Right lobe of liver (tissue), 6 donors: ENCODE measurements around the gene NUBP2. TPM values are rescaled to one million over a fixed set of nuclear protein-coding genes. Genes with fewer than 3 reads are reported as not detected.

Experiments used
- ATAC-seq, 4 donors: fragments of 200-7000 bp; cut with Tn5 transposase; one replicate each; pipeline ENCODE4 v1.9.1; 2020; ENCODE audit warnings: mild to moderate bottlenecking in 4 of 4, moderate library complexity in 4 of 4
- DNase-seq, 3 donors: peaks; one replicate each; pipeline ENCODE4 v3.0.0-alpha.2; 2020
- H3K27ac ChIP-seq, 3 donors: fragments of 200-600 bp; one replicate each; pipeline ENCODE4 v1.8.0; 2022
- H3K27me3 ChIP-seq, 2 donors: fragments of 200-600 bp; one replicate each; pipeline ENCODE4 v1.8.0; 2022
- H3K36me3 ChIP-seq, 4 donors: fragments of 200-600 bp; sonication (generic) in 1 of 4; one replicate each; pipeline versions ENCODE4 v1.5.1 to v1.8.0; 2017 to 2022; ENCODE audit warnings: control low read depth in 1 of 4
- H3K4me1 ChIP-seq, 4 donors: fragments of 200-600 bp; sonication (generic) in 1 of 4; one replicate each; pipeline versions ENCODE4 v1.5.1 to v1.8.0; 2017 to 2022; ENCODE audit warnings: control low read depth in 1 of 4
- H3K4me3 ChIP-seq, 3 donors: fragments of 200-600 bp; one replicate each; pipeline ENCODE4 v1.8.0; 2022
- H3K9me3 ChIP-seq, 4 donors: fragments of 200-600 bp; sonication (generic) in 1 of 4; one replicate each; pipeline versions ENCODE4 v1.5.1 to v1.8.0; 2017 to 2022; ENCODE audit warnings: control low read depth in 1 of 4
- CTCF ChIP-seq, 4 donors: fragments of 200-600 bp in 3 of 4; fragments of 450-650 bp in 1 of 4; IDR thresholded peaks; one replicate each; pipeline versions ENCODE4 v1.5.1 to v1.8.0; 2016 to 2022; ENCODE audit warnings: antibody characterized with exemption in 4 of 4, mild to moderate bottlenecking in 2 of 4
- POLR2A ChIP-seq: fragments of 450-650 bp; IDR thresholded peaks from one replicate; pipeline ENCODE4 v1.6.1; 2017; ENCODE audit warnings: antibody characterized with exemption, mild to moderate bottlenecking
- WGBS: methylation state at CpG from one replicate; pipeline ENCODE4 v1.1.6; 2018; ENCODE audit warnings: low coverage, low lambda C conversion rate; ENCODE audit not compliant: insufficient coverage; ENCODE audit errors: missing lambda C conversion rate; 5-methylcytosine and 5-hydroxymethylcytosine counted together
- intact Hi-C, 2 donors: fragments of 100-400 bp; cut with DNase I; formaldehyde crosslinking; loops; one replicate each; pipeline versions ENCODE4 v1.11.2 to v1.14.1; 2022
- total RNA-seq, 6 experiments: library from RNA; depleted of rRNA in 2 of 6; stranded (reverse); fragments of >200 nt in 2 of 6; fragmentation: NEBNext Ultra II Directional in 3 of 6; extraction: Animal tissue kit (Norgen Biotek cat#: 25700) in 3 of 6; gene quantifications; one replicate each; pipeline versions ENCODE4 v1.1.0 to v1.2.4, GENCODE V29; 2016 to 2023
- donor health status: DM: no; HTN: yes; CAD: no.
- donor health status: DM: no; HTN: no; CAD: no.
- donor health status: DM: no; HTN: no; CAD: no.
- donor health status: DM: no; HTN: yes; CAD: no.
- donor health status: DM: no; HTN: yes; CAD: no.

The NUBP2 gene
- total RNA-seq, 6 experiments from 2014 or later, result 21.1 to 90.3 (median 32.6) TPM

GRCh38 chr16:1822801-1823200 lies 40.0 kb downstream of the NUBP2 start:
- H3K27me3 ChIP-seq, result no peaks in the 10 kb centered on the region
- TF ChIP-seq CTCF (IDR thresholded peaks at IDR 0.05), result no peak
- TF ChIP-seq POLR2A, result no peak
- no peak overlapping the region for H3K4me3 ChIP-seq
- no peak for DNase-seq
- no peak for ATAC-seq
- 82% methylated on average over 6 of the region's 16 CpGs for WGBS
- peaks cover 0 to 30% (median 15%) of the 10 kb centered on the region in 4 donors for H3K4me1 ChIP-seq
- intact Hi-C loops, result loop anchor here in 1 of 2 donors (5.0 kb wide), 1 partner anchor 46 kb away; no protein-coding TSS in a partner anchor
- H3K36me3 ChIP-seq, result peaks cover 0 to 40% (median 20%) of the 10 kb centered on the region in 4 donors
- no peaks in the 10 kb centered on the region for H3K9me3 ChIP-seq
- H3K27ac ChIP-seq, result no peak overlapping the region

- Histone ChIP-seq H3K4me3 (peak overlapping the region in 2 of 3 donors; percentile 96 to 98), H3K27ac (peak overlapping the region in 2 of 3 donors; percentile 57 to 86), H3K9me3 (no peaks in the 10 kb centered on the region), H3K27me3 (no peaks in the 10 kb centered on the region), H3K36me3 (peaks cover 0 to 37% (median 19%) of the 10 kb centered on the region in 4 donors), H3K4me1 (peaks cover 0 to 36% (median 11%) of the 10 kb centered on the region in 4 donors)
- intact Hi-C loops, result loop anchor here in 1 of 2 donors (5.0 kb wide), 1 partner anchor 47 kb away; no protein-coding TSS in a partner anchor
- TF ChIP-seq POLR2A (no peak), CTCF (IDR thresholded peaks at IDR 0.05) (peak; percentile 23 to 48 (median 37))
- 32% methylated on average over 8 of the region's 9 CpGs for WGBS
- ATAC-seq (peak; percentile 6 to 49 (median 31)), DNase-seq (peak; percentile 56 to 78 (median 74))
Observed at GRCh38 chr16:1823821-1824220, 41.1 kb downstream of the NUBP2 start.

GRCh38 chr16:1825381-1825863 lies 42.7 kb downstream of the NUBP2 start:
- intact Hi-C loops, result no loop called here
- peak; percentile 60 to 87 (median 76) for DNase-seq
- Histone ChIP-seq H3K27me3 (no peaks in the 10 kb centered on the region), H3K9me3 (no peaks in the 10 kb centered on the region), H3K36me3 (peaks cover 0 to 24% (median 14%) of the 10 kb centered on the region in 4 donors), H3K4me3 (peak overlapping the region; percentile 96 to 99 (median 98)), H3K27ac (peak overlapping the region; percentile 63 to 86 (median 65)), H3K4me1 (peaks cover 0 to 52% (median 11%) of the 10 kb centered on the region in 4 donors)
- ATAC-seq, result peak; percentile 17 to 49 (median 28)
- WGBS, result 28% methylated on average over 8 of the region's 15 CpGs
- TF ChIP-seq CTCF (IDR thresholded peaks at IDR 0.05) (no peak), POLR2A (no peak)

- no peaks in the 10 kb centered on the region for H3K9me3 ChIP-seq
- peaks cover 0 to 18% (median 11%) of the 10 kb centered on the region in 4 donors for H3K36me3 ChIP-seq
- H3K4me1 ChIP-seq, result peaks cover 0 to 57% (median 12%) of the 10 kb centered on the region in 4 donors
- H3K4me3 ChIP-seq, result peak overlapping the region; percentile 96 to 99 (median 98)
- WGBS, result 0% methylated on average over 14 of the region's 96 CpGs
- intact Hi-C loops, result no loop called here
- H3K27ac ChIP-seq, result peak overlapping the region; percentile 63 to 86 (median 65)
- H3K27me3 ChIP-seq, result no peaks in the 10 kb centered on the region
- ATAC-seq, result peak; percentile 0 to 11 (median 2)
- TF ChIP-seq CTCF (IDR thresholded peaks at IDR 0.05) (peak in 1 of 4 donors; percentile 8), POLR2A (no peak)
- DNase-seq, result peak in 2 of 3 donors; percentile 62 to 77
Observed at GRCh38 chr16:1825864-1826690, 43.3 kb downstream of the NUBP2 start.
